Omental fat pad (tissue), 4 donors: ENCODE results near the gene DUSP8. TPM values are rescaled to one million over a fixed set of nuclear protein-coding genes. Genes with fewer than 3 reads are reported as not detected.

ENCODE experiments used
- total RNA-seq, 4 donors: library from RNA; depleted of rRNA; stranded (reverse); fragments of >200 nt; gene quantifications; one replicate each; pipeline ENCODE4 v1.1.0, GENCODE V29; 2016

DUSP8 gene
- total RNA-seq, 4 donors from 2014 or later, result 0.47 to 5.6 (median 4.0) TPM

Other genes with a start within 250 kb of the DUSP8 start
- gene BRSK2, start 182.3 kb downstream of the DUSP8 start, total RNA-seq, result 1 to 10 TPM in 1 of 4 donors, under 1 TPM in 2, not detected in 1; 0.72 to 1.6 (median 0.82) TPM
- 10 to 100 TPM; 27.3 to 64.9 (median 34.1) TPM for gene MOB2, start 85.5 kb downstream of the DUSP8 start, total RNA-seq
- gene KRTAP5-1, start 13.0 kb upstream of the DUSP8 start, total RNA-seq, result not detected
- gene KRTAP5-2, start 26.0 kb upstream of the DUSP8 start, total RNA-seq, result not detected
- not detected for gene KRTAP5-3, start 36.2 kb upstream of the DUSP8 start, total RNA-seq
- gene KRTAP5-4, start 49.9 kb upstream of the DUSP8 start, total RNA-seq, result not detected
- not detected for gene KRTAP5-5, start 57.5 kb upstream of the DUSP8 start, total RNA-seq
- gene KRTAP5-6, start 124.9 kb upstream of the DUSP8 start, total RNA-seq, result not detected
- 1 to 10 TPM in 3 of 4 donors, under 1 TPM in 1; 0.79 to 2.3 (median 1.6) TPM for gene IFITM10, start 178.3 kb upstream of the DUSP8 start, total RNA-seq
- gene CTSD, start 191.7 kb upstream of the DUSP8 start, total RNA-seq, result 1,000 to 10,000 TPM in 1 of 4 donors, 100 to 1,000 TPM in 3; 359 to 1,165 (median 624) TPM